HG02588 (cell line): ENCODE results near the gene LRRC8D.
"Not testable (repeated sequence)": the region's sequence is repeated elsewhere in the genome, so short reads cannot be mapped to it uniquely, and the experiment has no call there.

Experiments used
- ATAC-seq: cut with Tn5 transposase; IDR thresholded peaks from one replicate; pipeline ENCODE4 v1.9.1; 2021; ENCODE audit warnings: mild to moderate bottlenecking, moderate library complexity; ENCODE audit not compliant: unreplicated experiment

The LRRC8D gene

GRCh38 chr1:89908672-89909436 is 88.0 kb downstream of the LRRC8D start:
- no peak for ATAC-seq

GRCh38 chr1:89910268-89910667 is 89.4 kb downstream of the LRRC8D start:
- ATAC-seq: no peak

DNA sequence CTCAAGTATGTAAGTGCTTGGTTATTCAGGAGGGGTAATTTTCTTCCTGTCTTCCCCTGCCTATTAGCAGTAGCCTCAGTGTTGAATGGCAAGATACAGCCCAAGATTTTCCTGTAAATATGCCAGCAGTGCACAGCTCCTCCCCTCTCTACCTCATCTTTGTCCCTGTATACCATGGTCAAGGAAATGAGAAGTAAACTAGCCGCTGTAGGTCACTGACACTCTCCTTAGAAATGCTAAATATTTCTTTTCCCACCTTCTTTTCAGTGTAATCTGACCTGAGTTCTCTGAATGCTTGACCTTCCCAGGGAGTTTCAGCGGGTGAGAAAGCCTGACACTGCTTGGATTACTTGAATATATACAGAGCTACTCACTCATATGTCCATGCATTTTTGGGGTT is 89.9 kb downstream of the LRRC8D start:
- no peak for ATAC-seq

DNA sequence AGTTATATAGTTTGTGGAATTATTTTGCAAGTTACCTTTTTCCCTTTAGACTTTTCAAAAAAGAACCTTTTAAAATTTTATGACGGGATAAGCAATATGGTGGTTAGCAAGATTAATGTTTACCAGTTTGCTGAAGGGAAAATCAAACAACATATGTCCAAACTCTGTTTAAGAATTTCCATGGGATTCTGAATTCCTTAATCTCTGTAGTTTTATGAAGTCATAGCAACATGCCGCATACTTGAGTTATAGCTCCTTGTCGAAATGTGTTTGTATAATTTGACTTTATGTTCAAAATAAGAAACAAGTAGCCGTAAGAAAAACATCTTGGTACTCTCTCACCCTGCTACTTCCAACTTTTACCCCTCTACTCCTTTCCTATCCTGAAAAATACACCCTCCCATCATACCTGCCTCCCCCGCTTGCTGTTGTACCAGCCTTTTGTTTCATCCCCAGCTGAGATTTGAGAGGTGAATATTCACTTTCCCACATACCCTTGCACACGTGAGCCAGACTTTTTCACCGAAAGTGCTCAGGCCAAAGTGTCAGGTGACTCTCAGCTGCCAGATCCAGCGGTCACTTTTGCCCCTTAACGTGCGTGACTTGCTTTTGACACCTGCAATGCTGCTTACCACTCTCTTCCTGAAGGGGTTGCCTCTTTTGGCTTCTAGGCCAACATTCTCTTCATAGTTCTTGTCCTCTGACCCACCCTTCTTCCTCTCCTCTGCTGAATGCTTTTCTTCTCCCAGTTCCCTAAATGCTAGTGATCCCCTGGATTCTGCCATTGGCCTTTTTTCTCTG is 90.6 kb downstream of the LRRC8D start:
- no peak for ATAC-seq

GRCh38 chr1:89912073-89912472 is 91.2 kb downstream of the LRRC8D start:
- no peak for ATAC-seq

- no peak for ATAC-seq
Observed at GRCh38 chr1:89913353-89914095, 92.7 kb downstream of the LRRC8D start.

DNA sequence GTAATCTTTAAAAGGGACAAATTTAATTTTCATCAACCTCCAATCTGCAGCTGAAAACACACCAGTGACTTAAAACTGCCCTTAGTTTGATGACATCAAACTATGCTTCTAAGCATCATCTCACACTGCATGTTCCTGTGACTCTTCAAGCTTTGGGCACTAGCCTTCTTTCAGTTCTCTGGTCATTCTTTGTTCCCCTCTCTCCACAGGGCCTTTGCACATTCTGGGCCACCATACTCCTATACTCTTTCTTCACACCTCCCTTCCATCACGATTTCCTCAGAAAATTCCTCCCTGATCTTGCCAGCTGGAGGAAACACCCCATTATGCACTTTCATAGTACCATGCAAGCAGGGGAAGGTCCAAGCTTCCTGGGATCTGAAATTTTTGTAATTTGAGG is 96.5 kb downstream of the LRRC8D start:
- ATAC-seq: no peak

DNA sequence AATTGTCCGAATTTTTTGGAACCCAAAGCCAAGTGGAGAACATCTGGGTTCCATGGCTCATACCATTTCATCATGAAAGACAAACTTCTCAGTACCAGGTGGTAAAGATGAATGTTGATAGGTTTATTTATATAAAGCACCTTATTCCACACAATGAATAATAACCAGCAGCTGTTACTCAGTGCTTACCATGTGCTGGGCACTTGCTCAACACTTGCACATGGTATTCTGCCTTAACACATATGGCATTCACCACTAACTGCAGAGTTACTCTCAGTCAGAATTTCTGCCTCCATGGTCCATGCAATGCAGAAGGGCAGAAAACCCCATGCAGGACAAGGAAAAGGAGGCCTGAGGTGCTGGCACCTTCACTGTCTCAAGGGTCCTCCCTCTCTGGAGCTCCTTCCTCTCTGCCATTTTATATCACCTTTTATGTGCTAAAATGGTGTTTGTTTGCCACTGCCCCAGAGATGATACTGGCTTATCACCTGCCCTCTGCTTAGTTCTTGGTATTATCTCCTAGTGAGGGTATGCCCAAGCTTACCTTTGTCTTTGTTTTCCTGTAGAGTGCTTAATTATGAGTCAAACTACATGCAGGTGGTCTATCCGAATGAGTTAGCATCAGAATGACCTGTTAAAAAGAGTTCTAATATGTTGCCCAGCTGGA is 97.4 kb downstream of the LRRC8D start:
- no peak for ATAC-seq

DNA sequence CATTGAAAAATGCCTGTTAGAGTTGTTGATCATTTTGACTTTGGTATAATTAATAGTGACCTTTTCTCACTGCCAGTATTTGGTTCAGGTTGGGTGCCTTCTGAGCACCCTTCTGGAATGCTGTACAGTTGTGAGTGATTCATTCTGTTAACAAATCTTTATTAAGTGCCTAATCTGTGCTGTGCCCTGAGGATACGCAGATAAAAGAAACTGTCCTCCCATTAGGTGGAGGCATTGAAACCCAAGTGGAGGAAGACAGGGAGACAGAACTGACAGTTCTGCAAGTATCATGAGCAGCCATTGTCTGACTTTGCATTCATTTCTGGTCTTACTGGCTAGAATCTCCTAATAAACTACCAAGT is 97.9 kb downstream of the LRRC8D start:
- no peak for ATAC-seq

DNA sequence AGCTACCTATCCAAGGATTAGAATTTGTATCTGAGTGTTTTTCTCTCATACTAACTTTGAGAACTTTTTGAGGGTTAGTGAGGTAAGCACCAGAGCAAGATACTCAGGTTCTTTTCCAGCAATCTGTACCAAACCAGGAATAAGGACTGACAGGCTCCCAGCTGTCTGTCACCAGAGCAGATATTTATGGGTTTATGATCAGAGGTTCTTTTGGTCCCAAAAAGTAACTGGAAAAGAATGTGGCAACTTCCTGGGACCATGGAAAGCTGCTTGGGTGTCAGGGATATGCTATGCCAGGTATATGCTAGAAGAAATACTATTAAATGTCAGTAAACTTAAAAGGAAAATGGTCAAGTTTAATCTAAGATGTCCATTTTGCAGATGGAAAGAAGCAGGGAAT is 98.3 kb downstream of the LRRC8D start:
- ATAC-seq: no peak

DNA sequence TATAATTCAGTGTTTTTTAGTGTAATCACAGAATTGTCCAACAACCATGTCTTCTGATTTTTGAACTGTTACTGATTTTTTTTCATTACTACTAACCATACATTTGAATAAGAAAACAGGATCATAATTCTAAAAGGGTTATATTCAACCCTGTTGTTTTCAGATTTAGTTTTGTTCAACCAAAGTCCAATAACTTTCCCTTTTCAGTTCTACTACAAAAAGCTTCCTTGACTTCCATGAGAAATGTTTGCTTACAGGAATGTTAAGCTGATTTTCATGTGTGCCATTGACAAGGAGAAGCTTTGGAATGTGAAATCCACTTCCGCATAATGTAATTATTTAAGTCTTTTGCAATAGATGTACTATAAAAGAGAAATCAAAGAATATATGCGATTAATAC is 102.1 kb downstream of the LRRC8D start:
- ATAC-seq: no peak

GRCh38 chr1:89923517-89923916 is 102.7 kb downstream of the LRRC8D start:
- no peak for ATAC-seq

GRCh38 chr1:89924075-89924474 is 103.2 kb downstream of the LRRC8D start:
- ATAC-seq: not testable (repeated sequence)

- no peak for ATAC-seq
Observed at GRCh38 chr1:89927049-89927448, 106.2 kb downstream of the LRRC8D start.

DNA sequence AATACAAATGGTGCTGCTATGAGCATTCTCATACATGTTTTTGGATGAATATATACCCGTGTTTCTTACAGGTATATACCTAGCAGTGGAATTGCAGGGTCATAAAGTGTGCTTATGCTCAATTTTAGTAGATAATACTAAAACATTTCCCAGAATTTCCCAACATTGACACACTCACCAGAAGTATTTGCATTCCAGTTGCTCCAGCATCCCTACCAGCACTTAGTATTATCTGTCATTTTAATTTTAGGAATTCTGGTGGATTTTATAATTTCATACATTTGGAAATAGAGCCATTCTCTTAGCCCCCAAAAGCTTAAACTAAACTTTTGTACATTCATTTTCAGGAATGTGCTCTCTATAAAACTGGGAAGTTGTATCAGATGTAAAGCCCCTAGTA is 106.6 kb downstream of the LRRC8D start:
- no peak for ATAC-seq

DNA sequence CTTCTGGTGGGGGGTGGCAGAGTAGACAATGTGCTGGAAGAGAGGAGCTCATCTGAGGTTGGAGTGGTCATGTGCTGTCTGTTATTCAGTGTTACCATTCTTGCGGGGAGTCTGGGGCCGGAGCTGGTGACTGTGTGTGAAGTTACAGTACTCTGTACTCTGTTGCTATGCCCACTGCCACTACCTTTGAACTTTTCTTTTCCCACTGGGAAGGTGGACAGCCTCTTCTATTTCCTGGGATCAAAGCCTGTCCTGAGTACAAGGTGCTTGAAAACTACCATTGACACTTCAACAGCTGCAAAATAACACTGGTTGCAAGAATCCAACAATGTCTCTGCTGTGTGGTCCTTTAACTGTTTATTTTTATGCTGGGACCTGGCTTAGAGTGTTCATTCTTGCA is 107.7 kb downstream of the LRRC8D start:
- ATAC-seq: no peak

DNA sequence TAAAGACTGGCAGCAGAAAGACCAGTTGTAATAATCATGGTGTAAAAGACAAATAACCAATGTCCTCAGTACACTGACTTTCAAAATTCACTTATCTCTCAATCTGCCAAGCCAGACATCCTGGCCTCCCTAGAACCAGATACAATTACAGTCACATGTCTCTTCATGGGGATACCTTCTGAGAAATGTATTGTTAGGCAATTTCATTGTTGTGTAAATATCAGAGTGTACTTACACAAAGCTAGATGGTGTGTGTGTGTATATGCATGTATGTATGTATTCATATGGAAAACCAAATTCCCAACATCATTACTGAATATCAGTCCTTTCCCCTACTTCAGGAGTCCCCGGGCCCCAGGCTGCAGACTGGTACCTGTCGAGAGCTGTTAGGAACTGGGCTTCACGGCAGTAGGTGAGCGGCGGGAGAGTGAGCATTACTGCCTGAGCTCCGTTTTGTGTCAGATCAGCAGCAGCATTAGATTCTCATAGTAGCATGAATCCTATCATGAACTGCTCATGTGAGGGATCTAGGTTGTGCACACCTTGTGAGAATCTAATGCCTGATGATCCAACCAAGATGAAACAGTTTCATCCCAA is 108.7 kb downstream of the LRRC8D start:
- no peak for ATAC-seq

DNA sequence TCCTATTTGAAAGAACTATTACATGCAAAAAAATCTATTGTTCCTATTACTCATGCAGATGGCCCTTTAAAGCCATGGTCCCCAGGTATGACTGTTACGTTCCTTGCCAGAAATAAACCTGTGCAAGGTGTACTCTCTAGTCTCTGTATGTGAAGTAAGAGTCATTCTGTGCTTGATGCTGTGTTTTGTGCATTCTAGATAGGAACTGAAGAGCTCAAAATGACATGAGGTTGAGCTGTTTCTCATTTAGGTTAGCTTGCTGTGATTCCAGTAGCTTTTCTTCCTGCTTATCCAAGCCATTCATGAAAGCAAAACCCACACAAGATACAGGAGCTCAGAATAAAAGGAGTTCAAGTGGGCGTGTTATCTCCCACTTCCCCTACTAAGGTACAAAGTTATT is 109.7 kb downstream of the LRRC8D start:
- ATAC-seq: no peak

- ATAC-seq: no peak
Observed at GRCh38 chr1:89931964-89932363, 111.1 kb downstream of the LRRC8D start.

- ATAC-seq: no peak
Observed at GRCh38 chr1:89932598-89933364, 111.9 kb downstream of the LRRC8D start.
